ENCODE data around the gene ADAM12.

GRCh38 chr10:126336801-126337200 lies 51.5 kb downstream of the ADAM12 start:
- TF ChIP-seq POLR2AphosphoS5 (IDR thresholded peaks at IDR 0.05) (no peak), CTCF (IDR thresholded peaks at IDR 0.05) (no peak)

Data from sigmoid colon (tissue), 4 donors.